ENCODE measurements around the gene ATOSB.

ATOSB gene

GRCh38 chr9:35112257-35113020 lies 3.2 kb downstream of the ATOSB start:
- DNase-seq = peak in 1 of 2 donors; percentile 19

DNA sequence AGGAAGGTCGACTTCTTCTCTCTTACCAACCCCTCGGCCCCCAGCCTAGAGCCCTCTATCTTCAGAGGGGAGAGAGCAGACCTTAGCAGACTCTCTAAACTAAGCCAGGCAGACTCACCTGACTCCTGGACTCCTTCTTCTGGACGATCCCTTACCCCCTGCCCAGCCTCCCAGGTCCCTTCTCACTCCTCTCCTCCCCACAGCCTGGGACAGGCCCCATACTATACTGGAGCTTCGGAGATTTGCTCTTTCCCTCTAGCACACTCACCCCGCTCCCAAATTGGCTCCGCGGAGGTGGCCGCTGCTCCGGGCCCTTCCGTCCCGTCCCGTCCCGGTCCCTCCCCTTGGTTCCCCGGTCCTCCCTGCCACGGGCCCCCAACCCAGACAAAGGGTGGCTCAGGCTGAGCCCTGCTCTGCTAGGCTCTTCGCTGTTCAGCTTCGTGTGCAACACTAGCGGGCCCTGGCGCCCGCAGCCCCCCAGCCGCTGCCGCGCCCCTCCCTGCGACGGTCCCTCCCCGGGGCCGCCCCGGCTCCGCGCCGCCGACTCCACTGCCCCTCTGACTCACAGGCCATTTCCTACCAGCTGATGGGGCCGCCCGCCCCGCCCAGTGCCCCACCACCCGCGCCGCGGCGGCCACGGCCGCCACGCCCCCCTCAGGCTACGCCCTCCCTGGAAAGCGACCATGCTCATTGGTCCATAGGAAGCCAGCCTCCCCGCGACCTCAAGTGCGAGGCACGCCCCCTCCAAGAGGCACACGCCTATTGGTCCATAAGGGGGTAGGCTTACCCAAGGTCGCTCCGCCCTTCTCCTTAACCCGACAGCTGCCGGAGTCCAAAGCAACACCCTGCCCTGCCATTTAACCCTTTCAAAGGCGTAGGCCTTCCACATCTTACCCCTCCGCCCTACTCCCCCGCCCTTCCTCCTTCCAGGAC lies 4.4 kb downstream of the ATOSB start:
- DNase-seq = peak; percentile 94 to 96

DNA sequence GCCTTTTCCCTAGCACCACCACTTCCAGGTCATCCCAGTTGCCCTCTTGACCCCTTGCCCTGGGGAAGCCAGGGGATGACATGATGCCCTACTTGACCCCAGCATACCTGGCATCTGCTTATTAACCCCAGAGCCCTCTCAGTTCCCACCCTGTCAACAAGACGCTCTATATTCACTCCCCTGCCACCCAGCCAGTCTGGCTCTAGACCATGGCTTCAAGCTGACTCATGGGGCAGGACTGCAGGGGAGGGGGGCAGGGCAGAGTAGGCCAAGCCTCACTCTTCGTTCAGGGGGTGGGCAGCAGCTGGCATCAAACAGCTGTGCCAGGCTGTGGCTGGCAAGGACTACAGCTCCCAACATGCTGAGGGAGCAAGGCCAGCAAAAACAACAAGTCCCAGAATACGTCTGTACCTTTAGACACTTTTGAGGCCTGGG lies 5.3 kb downstream of the ATOSB start:
- no peak for DNase-seq

DNA sequence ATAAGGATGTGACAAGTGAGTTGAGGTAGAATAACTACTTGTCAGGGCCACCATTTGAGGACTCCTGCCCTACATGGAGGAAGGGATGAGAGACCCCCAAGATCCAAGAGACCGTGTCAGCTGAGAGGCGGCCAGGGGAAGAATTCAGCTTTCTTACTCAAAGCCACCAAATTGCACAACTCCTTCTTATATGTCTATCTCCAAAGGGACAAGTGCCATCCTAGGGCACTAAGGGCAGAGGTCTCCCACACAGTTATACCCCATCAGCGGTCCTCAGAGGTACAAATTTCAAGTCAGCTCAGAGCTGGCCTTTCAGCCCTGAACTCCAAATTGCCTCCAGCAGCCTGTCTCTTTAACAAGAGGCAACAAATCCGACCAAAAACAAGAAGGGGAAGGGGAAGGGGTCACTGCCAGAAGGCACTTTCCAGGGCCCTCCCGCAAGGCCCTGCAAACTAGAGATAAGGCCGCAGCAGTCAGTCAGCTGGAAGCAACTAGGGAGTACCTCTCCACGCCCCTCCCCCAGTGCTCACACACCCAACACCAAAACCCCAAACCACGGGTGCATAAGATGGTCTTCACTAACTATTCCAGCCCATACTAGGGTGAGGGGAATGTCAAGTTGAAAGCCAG lies 6.6 kb downstream of the ATOSB start:
- DNase-seq = no peak

DNA sequence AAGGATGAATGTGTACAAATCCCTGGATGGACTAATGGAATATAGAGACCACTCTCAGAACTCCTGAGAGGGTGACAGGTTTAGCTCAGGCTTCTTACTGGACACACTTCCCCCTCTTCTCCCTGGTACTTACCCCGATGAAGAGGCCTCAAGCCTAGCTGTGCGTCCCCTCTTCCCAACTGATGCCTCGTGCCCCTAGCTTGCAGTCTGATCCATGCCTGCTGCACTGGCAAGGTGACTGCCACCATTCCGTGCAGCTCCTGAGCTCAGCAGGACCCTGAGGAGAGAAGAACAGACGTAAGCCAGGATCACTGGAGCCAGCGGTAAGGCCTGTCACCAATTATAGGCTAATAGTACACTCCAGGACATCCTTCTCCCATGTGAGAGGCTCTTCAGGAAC lies 7.2 kb downstream of the ATOSB start:
- no peak for DNase-seq

GRCh38 chr9:35107297-35108290 lies 8.1 kb downstream of the ATOSB start:
- DNase-seq = no peak

DNA sequence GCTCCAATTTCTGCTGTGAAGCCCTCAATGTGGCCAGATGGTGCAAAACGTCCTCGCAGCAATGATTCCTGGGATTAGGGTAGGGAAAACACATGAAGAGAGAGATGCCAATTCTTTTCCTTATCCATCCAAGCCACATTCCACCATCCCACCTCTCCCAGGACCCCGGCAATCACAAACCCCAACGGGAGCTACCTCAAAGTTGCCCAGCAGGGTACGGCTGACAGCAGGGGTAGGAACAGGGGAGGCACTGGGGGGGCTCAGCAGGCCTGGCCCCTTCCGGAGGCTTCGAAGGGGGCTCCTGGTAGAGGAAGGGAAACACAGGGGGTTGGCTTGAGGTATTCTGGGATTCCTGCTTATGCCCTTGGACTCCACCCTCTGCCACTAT lies 9.3 kb downstream of the ATOSB start:
- DNase-seq = no peak

GRCh38 chr9:35105571-35106342 lies 9.9 kb downstream of the ATOSB start:
- no peak for DNase-seq

- DNase-seq = no peak
These were observed 10.5 kb downstream of the ATOSB start for GRCh38 chr9:35105126-35105525.

GRCh38 chr9:35104586-35104985 lies 11.1 kb downstream of the ATOSB start:
- no peak for DNase-seq

DNA sequence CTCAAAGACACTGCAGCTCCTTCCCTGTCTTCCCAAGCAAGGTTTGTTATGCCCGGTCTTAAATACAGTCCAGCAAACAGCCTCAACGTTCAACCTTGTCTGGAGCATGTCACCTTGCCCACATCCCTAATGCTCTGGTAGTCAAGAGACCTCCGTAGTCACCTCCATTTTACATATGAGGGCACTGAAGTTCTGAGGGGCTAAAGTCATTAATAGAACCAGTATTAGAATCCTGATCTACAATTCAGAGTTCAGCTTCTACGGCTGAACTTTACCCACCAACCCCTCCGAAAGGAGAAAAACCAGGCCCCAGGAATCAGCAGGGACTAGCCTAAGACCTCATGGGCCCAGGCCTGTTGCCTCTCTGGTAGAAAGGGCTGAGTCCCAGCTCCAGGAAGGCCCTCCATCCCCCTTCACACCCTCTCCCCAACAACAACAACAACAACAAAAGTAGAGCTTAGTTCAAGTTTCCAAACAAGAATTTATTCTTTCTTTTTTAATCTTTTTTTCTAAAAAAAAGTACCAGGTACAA lies 11.9 kb downstream of the ATOSB start:
- no peak for DNase-seq

GRCh38 chr9:35102769-35103659 lies 12.6 kb downstream of the ATOSB start, which contains the start of gene STOML2:
STOML2 (minus strand) TSS chr9:35103131; CDS start chr9:35103094, 37 bp downstream.
- peak; percentile 90 to 91 for DNase-seq

DNA sequence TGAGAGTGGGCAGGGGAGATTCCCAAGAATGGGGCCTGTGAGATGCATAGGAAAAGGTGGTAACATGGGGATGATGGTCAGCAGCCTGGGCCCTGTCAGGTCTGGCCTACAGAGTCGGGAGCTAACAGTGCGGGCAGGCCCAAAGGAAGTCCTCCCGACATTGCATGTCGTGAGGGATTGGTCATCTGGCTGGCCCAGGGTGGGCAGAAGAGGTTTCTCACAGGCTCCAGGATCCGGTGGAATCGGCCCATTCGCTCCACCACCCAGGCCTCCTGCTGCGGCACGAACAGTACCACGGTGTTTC lies 13.2 kb downstream of the ATOSB start:
- DNase-seq = no peak

DNA sequence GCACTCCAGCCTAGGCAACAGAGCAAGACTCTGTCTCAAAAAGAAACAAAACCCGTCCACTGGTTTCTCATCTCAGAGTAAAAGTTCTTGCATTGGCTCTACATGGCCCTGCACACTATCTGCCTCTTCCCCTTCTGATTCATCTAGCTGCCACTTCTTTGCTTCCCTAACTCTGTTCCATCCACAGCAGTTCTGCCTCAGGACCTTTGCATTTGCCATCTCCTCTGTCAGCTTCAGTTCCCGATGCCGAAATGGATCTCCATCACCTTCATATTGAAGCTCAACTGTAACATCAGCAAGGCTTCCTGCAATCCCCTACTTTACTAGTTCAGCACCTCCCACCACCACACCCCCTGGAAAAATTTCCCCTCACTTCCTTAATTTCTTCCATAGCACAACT lies 18.1 kb downstream of the ATOSB start:
- DNase-seq = no peak

DNA sequence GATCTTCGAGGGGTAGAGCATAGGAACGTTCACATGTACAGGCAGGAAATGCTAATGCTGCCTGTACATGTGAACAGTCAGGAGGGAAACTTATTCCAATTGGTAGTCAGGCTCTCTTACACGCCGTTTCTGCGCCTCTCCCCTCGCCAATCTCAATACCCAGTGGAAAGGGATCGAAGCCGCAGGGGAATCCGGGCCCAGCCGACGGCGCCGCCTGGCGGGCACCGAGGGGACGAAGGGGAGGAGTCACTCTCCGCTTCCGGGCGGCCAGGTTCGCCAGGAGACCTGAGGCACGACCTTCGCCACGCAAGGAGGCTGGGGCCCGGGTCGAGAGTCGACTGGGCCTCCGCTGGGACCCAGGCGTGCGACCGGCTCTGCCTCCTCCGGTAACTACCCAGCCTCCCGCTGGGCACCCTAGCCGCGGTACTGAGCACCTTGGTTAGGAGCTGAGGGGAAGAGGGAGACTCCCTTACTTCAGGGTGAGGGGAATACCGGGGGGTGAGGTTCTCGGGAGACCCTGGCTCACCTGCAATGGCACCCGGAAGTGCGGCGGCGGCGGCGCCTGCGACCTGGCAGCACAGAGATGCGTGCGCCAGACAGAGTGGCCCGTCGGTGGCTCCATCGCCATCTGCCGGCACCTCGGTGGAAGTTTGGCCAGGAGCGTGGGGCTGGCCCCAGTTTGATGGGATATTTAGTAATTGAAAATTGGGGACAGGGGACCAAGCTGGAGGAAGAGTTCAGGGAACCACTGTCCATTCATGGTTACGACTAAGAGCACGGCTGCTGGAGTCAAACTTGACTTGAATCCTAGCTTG lies 19.4 kb downstream of the ATOSB start, which contains the start of gene PIGO:
Gene PIGO (minus strand): TSS at position 557 of the 815 bp plus-strand sequence. CDS start 1,026 bp downstream, outside the sequence.
- peak; percentile 87 to 90 for DNase-seq

DNA sequence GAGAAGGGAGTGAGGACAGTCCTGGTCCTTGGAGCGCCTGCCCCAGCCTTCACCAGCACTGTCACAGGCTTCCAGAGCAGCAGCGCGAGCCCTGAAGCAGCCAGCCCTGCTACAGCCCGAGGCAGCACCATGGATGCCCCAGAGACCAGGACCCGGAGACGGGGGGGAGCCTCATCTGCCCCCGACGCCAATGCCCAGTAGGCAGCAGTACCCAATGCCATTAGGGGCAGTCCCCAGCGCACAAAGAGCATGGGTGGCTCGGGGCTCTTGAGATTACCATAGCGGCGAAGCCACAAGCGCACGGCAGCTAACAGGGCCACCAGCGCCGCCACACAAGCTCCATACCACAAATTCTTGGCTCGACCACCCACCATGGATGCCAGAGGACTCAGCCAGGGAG lies 24.1 kb downstream of the ATOSB start:
- DNase-seq = no peak

DNA sequence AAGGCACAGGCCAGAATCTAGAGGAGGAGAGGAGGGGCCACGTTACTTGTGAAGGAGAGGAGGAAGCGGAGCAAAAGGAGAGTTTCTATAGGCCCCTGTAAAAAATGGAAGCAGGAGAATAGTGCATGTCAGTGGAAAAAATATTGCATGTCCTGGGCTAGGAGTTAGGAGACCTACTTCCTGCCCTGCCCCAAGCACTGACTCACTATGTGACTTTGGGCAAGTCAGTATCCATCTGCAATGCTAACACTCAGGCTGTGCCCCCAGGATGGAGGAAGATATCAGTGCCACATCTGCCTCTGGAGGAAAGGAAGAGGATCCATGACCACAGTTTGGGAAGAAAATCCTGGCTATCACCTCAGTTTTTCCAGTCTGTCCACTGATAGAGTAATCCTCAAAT lies 26.2 kb downstream of the ATOSB start:
- no peak for DNase-seq

DNA sequence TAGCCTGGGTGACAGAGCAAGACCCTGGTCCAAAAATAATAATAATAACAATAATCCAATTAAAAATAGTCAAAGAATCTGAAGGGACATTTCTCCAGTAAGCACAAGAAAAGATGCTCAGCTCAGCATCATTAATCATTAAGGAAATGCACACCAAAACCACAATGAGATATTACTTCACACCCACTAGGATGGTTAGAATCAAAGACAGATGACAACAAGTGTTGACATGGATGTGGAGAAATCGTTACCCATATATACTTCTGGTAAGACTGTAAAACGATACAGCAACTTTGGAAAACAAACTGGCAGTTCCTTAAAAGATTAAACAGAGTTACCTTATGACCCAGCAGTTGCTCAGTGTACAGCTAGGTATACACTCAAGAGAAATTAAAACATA lies 30.6 kb downstream of the ATOSB start:
- no peak for DNase-seq

Measured in activated CD4-positive, alpha-beta T cell treated with anti-CD3 and anti-CD28 coated beads for 4 hours (primary cell).